GM21367 (cell line): ENCODE results near the gene CHMP4A.

ENCODE experiments used
- ATAC-seq: cut with Tn5 transposase; IDR thresholded peaks from one replicate; pipeline ENCODE4 v1.9.1; 2021; ENCODE audit not compliant: unreplicated experiment

The CHMP4A gene

GRCh38 chr14:24196071-24197055 is 16.9 kb downstream of the CHMP4A start:
- no peak for ATAC-seq

GRCh38 chr14:24195186-24196070 is 17.9 kb downstream of the CHMP4A start, which contains the start of gene TM9SF1:
TSS of gene TM9SF1 (minus strand) at chr14:24195441. CDS start at chr14:24195019, 422 bp downstream.
- ATAC-seq: peak; percentile 82

GRCh38 chr14:24194873-24195185 is 18.5 kb downstream of the CHMP4A start:
- ATAC-seq: no peak

GRCh38 chr14:24194186-24194872 is 19.0 kb downstream of the CHMP4A start:
- ATAC-seq: no peak

GRCh38 chr14:24192933-24193332 is 20.4 kb downstream of the CHMP4A start:
- no peak for ATAC-seq

GRCh38 chr14:24190416-24190815 is 22.9 kb downstream of the CHMP4A start:
- no peak for ATAC-seq

GRCh38 chr14:24189460-24189859 is 23.8 kb downstream of the CHMP4A start:
- no peak for ATAC-seq

- ATAC-seq: no peak
Measured at GRCh38 chr14:24189059-24189375, 24.3 kb downstream of the CHMP4A start.

GRCh38 chr14:24188251-24189058 is 24.8 kb downstream of the CHMP4A start, which contains the start of gene IPO4:
TSS of gene IPO4 (minus strand) at chr14:24188816. CDS start at chr14:24188787, 29 bp downstream.
- ATAC-seq: peak; percentile 84

GRCh38 chr14:24187539-24187915 is 25.8 kb downstream of the CHMP4A start:
- no peak for ATAC-seq

- ATAC-seq: no peak
Measured at GRCh38 chr14:24186831-24187538, 26.3 kb downstream of the CHMP4A start.

- ATAC-seq: no peak
Measured at GRCh38 chr14:24185741-24186140, 27.5 kb downstream of the CHMP4A start.

GRCh38 chr14:24185026-24185425 is 28.3 kb downstream of the CHMP4A start:
- no peak for ATAC-seq

- no peak for ATAC-seq
Measured at GRCh38 chr14:24184104-24184970, 29.0 kb downstream of the CHMP4A start.

GRCh38 chr14:24183014-24183481 is 30.2 kb downstream of the CHMP4A start:
- no peak for ATAC-seq

- ATAC-seq: no peak
Measured at GRCh38 chr14:24182110-24182882, 31.0 kb downstream of the CHMP4A start.

- ATAC-seq: no peak
Measured at GRCh38 chr14:24181371-24182077, 31.8 kb downstream of the CHMP4A start.
